GM19238 (cell line): Measurements from ENCODE around the gene SPAAR.

ENCODE experiments used
- DNase-seq: peaks from one replicate; pipeline ENCODE4 v3.0.0; 2011; ENCODE audit warnings: low spot score; ENCODE audit not compliant: insufficient read length

Gene SPAAR

GRCh38 chr9:35945341-35946018 is 36.2 kb downstream of the SPAAR start:
- DNase-seq = peak; percentile 35

- DNase-seq = no peak
These were observed 39.2 kb downstream of the SPAAR start for GRCh38 chr9:35948451-35948850.

GRCh38 chr9:35948901-35949318 is 39.6 kb downstream of the SPAAR start:
- DNase-seq = no peak

- DNase-seq = no peak
These were observed 42.4 kb downstream of the SPAAR start for GRCh38 chr9:35951736-35952135.

- DNase-seq = no peak
These were observed 43.4 kb downstream of the SPAAR start for GRCh38 chr9:35952526-35953191.

GRCh38 chr9:35954942-35955546 is 45.8 kb downstream of the SPAAR start:
- DNase-seq = peak; percentile 32

- DNase-seq = no peak
These were observed 47.4 kb downstream of the SPAAR start for GRCh38 chr9:35956651-35957050.

GRCh38 chr9:35958104-35958837 is 49.0 kb downstream of the SPAAR start, which contains the start of gene OR2S2:
Gene OR2S2, minus strand, starts transcription at chr9:35958154. Its CDS starts 56 bp downstream, at chr9:35958098.
- DNase-seq = no peak

GRCh38 chr9:35960039-35960655 is 50.9 kb downstream of the SPAAR start:
- no peak for DNase-seq
